HG03280 (cell line): Measurements from ENCODE around the gene ADORA3.

ENCODE experiments used
- ATAC-seq: cut with Tn5 transposase; IDR thresholded peaks from one replicate; pipeline ENCODE4 v1.9.1; 2021; ENCODE audit warnings: mild to moderate bottlenecking, moderate library complexity; ENCODE audit not compliant: unreplicated experiment

The ADORA3 gene

DNA sequence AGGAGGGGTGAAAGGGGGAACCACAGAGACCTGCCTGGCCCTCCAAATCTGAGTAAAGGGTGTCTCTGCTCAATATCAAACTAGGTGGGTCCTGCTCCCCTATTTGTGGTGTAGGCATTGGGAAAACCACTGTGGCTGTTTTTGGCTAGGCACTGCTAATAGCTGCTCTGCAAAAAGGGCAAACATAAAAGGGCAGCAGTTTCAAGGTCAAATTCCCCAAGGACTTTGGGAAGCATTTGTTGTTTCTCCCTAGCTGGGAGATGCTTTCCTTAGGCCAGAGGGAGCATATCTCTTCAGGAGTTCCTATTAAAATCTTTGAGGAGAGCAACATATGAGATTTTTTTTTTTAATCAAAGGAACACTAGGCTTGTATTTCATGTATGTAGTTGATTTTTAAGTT is 27.2 kb downstream of the ADORA3 start:
- ATAC-seq: no peak

DNA sequence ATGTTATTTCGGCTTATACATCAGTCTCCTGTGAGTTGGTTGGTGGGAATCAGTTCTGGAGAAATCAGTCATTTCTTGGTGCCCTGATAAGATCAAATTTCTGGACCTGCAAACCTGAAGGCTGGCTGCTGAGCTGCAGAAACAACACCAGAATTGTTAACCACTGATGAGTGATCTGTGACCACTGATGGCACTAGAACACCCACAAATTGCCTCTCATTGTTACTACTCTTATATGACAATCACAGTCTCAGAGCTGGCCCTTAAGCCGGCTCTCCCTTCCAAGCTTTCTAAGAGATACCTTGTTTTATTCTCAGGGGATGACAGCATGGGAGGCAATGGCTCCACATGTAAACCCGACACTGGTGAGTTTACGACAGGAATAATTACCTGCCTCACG is 27.7 kb downstream of the ADORA3 start:
- ATAC-seq: no peak

- ATAC-seq: no peak
Observed at GRCh38 chr1:111474521-111474920, 28.9 kb downstream of the ADORA3 start.

GRCh38 chr1:111474106-111474505 is 29.3 kb downstream of the ADORA3 start:
- ATAC-seq: no peak

GRCh38 chr1:111471538-111471937 is 31.9 kb downstream of the ADORA3 start:
- no peak for ATAC-seq

DNA sequence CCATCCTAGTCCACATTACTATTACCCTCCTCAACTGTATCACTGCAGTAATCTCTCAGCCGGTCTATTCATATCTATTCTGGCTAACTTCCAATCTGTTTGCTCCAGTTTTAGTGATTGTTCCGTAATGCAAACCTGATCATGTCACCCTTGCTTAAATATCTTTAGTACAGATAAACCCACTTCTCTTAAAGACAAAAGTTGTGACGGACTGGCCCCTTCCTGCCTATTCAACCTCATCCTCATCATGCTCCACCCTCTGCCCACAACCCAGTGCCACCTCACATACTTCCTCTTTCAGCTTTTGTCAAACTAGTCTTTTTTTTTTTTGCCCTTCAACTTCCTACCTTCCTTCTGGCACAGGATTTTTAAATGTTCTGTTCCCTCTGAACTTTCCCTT is 32.4 kb downstream of the ADORA3 start:
- ATAC-seq: no peak

DNA sequence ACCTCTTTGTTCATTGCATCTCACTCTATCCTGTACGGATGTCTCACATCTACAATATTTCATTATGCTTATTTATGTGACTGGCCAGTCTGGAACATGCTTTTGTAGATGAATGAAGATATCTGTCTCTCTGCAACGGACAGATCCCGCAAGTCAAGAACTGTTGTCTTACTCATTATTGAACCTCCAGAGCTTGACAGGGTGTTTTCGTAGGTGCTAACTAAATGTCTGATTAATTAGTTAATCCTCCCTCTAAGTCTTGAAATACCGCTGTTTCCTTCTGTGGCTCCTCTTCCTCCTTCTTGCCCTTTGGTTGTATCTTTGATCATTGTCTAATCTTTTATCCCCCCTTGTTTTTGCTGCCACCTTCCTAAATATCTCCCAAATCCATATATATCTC is 32.8 kb downstream of the ADORA3 start:
- no peak for ATAC-seq

DNA sequence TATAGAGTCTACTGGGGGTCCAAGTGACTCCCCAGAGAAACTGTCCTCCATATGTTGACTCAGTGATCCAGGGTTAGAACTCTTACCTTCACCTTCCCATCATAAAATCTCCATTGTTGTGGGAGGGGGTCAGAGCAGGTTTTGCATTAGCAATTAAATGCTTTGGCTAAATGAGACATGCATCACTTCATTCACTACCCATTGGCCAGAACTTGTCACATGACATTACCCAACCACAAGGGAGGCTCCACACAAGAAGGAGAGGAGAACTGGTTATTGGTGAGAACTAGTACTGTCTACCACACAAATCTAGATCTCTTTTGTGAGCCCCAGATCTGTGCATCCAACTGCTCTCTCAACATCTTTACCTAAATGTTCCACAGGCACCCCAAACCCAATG is 33.9 kb downstream of the ADORA3 start:
- ATAC-seq: no peak

- no peak for ATAC-seq
Observed at GRCh38 chr1:111468717-111469100, 34.7 kb downstream of the ADORA3 start.

DNA sequence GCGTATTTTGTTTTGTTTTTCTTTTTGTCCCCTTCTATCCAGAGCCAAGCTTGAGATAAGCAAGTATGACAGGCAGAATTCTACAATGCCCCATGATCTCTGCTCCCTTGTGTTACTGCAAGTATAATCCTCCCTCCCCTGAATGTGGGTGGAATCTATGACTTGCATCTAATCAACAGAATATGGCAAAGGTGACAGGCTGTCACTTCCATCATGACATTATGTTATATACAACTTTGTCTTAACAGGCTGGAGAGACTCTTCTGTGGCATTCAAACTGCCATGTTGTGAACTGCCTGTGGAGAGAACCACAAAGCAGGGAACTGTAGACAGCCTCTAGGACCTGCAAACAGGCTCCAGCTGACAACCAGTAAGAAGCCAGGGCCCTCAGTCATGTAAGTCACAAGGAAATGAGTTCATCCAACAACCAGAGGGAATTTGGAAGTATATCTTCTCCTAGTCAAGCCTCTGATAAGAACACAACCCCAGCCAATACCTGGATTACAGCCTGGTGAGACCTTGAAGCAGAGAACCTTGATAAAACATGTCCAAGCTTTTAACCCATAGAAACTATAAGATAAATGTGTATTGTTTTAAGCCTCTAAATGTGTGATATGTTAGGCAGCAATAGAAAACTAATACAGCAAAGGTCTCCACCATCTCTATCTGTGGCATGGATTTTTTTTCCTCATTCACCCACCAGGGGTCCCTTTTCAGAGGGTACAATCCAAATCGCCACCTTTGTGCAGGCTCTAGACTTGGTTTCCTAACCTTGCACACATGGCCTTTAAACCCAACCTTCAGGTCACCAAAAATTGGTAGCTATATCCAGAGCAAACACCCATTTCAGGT is 35.3 kb downstream of the ADORA3 start:
- no peak for ATAC-seq

GRCh38 chr1:111466480-111466879 is 37.0 kb downstream of the ADORA3 start:
- no peak for ATAC-seq

DNA sequence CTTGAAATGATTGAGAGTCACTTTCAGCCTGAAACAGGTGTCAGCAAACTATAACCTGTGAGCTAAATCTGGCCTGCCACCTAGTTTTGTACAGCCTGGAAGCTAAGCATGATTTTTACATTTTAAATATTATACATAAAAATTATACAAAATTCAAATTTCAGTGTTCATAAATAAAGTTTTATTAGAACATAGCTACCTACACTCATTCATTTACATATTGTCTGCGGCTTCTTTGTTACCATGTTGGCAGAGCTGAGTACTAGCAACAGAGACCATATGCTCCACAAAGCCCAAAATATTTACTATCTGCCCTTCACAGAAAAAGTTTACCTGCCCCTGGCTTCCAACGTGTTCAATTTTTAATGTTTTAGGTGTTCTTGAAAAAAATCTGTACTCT is 37.7 kb downstream of the ADORA3 start:
- ATAC-seq: no peak

DNA sequence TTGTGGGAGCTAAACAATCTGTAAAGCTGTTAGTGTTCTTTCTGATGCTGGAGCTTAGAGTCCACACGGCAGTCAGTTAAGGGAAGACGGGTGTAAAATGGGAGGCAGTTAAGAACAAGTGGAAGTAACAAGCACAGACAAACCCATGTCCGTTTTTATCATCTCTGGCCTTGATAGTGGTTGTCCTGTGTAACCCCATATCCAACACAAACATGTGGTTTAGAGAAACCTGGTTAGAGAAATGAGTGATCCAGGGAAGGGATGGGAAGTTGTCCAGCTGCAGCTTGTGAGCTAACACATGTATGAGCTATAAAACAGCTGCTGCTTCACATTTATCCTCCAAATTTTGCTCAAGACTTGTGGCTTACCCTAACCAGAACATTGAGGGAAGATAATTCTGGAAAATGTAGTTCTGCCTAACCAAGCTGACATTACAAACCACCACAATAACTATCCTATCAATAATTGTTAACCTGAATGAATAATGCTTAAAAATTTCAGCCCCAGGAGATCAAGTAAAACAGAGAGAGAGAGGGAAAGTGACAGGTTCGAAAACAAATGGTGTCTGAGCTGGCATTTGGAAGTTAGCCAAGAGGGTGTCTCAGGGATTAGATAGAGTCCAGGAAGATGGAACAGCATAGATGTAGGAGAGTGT is 40.3 kb downstream of the ADORA3 start:
- ATAC-seq: no peak

DNA sequence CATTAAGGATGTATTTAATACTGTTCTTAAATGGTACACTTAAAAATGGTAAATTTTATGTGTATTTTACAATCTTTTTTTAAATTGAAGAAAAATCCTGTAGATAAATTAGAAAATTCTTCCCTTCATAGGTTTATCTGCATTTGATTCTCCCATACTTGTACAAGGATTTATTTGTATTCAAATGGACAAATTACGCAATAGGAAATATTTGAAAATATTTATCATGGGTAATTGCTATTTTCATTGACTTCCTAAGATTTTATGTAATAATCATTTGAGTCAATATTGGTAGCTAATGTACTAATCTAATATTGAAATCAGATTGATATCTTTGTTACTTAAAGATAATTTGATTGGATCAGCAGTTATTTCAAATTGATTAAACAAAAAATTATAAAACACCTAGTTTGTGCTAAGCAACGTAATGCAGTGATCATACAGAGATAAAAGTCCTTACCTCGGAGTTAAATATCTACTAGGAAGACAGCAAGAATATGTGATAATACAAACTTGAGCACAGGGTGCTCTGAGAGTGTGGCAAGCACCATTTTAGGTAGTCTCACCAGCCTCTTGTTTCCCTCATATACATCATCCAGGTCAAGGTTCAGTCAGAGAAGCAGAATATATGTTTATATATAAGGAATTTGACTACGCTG is 40.9 kb downstream of the ADORA3 start:
- ATAC-seq: no peak

DNA sequence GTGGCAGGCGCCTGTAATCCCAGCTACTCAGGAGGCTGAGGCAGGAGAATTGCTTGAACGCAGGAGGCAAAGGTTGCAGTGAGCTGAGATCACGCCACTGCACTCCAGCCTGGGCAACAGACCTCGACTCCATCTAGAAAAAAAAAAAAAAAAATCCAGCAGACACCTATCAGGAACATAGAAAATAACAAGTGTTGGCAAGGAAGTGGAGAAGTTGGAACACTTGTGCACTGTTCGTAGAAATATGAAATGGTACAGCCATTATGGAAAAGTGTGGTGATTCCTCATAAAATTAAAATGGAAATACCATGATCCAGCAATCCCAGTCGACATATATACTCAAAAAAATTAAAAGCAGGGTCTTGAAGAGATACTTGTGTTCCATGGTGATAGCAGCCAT is 41.7 kb downstream of the ADORA3 start:
- ATAC-seq: no peak

DNA sequence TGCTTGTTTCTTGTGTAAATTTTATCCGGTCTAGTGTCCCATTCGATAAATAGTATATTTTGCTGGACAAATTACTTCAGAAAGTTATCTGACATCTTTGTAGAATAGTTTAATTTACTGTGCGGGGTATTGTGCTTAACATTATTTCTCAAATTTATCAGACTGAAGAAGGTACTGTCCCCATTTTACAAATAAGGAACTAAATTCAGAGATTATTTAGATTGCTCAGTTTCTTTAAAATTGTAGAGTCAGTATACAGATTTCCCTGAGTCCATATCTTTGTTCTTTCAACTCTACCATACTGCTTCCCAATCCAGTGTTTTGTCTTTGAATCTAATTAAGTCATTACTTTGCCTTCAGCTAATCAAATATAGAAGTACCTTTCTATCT is 47.8 kb downstream of the ADORA3 start:
- no peak for ATAC-seq

DNA sequence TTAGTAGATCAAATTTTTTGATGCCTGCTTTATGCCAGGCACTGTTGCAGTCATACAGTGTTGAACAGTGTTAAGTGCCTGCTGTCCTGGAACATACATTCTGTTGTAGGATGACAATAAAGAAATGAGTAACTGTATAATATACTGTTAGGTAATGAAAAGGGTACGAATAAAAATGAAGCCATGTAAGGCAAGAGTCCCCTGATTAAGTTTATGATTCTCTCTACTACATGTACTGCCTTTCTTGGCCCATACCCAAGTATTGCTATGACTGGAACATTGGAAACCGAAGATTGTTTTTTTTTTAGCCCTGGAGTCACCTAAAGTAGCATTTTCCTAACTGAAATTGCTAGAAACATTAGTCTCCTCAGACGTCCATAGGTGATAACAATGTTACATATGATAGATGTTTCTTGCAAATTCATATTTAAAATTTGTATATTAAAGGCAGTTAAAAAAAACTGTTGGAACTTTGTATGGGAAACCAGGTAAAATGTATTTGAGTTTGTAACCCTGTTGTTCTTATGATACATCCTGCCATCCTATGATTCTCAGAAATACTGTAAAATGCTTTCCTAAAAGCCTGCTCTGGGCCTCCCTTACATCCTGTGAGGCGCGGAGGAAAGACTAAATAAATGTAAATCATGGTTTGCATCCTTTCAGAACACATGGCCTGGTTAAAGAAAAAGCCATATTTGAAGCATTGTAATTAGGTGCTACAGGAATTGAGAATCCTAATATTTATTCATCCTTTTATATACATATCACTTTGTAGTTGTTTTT is 48.4 kb downstream of the ADORA3 start:
- no peak for ATAC-seq

GRCh38 chr1:111453706-111454105 is 49.7 kb downstream of the ADORA3 start:
- no peak for ATAC-seq

GRCh38 chr1:111452581-111452980 is 50.9 kb downstream of the ADORA3 start:
- no peak for ATAC-seq

- ATAC-seq: no peak
Observed at GRCh38 chr1:111450185-111450584, 53.2 kb downstream of the ADORA3 start.

DNA sequence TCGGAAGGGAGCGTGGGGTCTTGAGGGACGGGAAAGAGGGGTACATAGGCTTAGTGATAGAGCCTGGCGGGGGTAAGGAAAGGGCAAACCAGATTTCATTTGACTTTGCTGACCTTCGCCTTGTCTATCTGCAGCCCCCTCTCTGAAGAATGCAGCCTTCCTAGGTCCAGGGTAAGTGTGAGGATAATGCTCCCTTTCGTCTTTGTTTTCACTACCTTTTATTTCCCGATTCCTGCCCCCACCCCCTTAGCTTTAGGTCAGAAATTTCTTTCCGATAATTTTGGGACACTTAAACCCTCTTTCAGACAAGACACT is 53.8 kb downstream of the ADORA3 start:
- no peak for ATAC-seq
